Neuronal stem cell (in vitro differentiated cells): Measurements from ENCODE around the gene DOCK9.

ENCODE experiments used
- DNase-seq: peaks from one replicate; pipeline ENCODE4 v3.0.0-alpha.2; 2013; ENCODE audit warnings: low spot score
- H2AFZ ChIP-seq: one replicate; pipeline ENCODE4 v1.6.1; 2013; ENCODE audit warnings: mild to moderate bottlenecking, low read length, inconsistent platforms
- H2AK5ac ChIP-seq: 2 replicates; pipeline ENCODE4 v1.6.1; 2013; ENCODE audit warnings: low read depth, mild to moderate bottlenecking, inconsistent platforms, low read length, moderate library complexity, mixed read lengths
- H2BK120ac ChIP-seq: 2 replicates; pipeline ENCODE4 v1.6.1; 2013; ENCODE audit warnings: low read depth, mild to moderate bottlenecking, inconsistent platforms, low read length, moderate library complexity, mixed read lengths
- H2BK12ac ChIP-seq: one replicate; pipeline ENCODE4 v1.6.1; 2013; ENCODE audit warnings: low read length, inconsistent platforms
- H2BK15ac ChIP-seq: 2 replicates; pipeline ENCODE4 v1.6.1; 2013; ENCODE audit warnings: mild to moderate bottlenecking, low read length, inconsistent platforms, mixed read lengths
- H2BK5ac ChIP-seq: one replicate; pipeline ENCODE4 v1.6.1; 2013; ENCODE audit warnings: inconsistent platforms, mild to moderate bottlenecking, low read length, moderate library complexity
- H3K14ac ChIP-seq: one replicate; pipeline ENCODE4 v1.6.1; 2013; ENCODE audit warnings: low read length, inconsistent platforms
- H3K18ac ChIP-seq: 2 replicates; pipeline ENCODE4 v1.6.1; 2013; ENCODE audit warnings: low read length, inconsistent platforms
- H3K23ac ChIP-seq: 2 replicates; pipeline ENCODE4 v1.6.1; 2013; ENCODE audit warnings: low read depth, mild to moderate bottlenecking, mixed read lengths, low read length, inconsistent platforms; ENCODE audit not compliant: poor library complexity
- H3K27ac ChIP-seq: replicated peaks from 3 replicates; pipeline ENCODE4 v1.5.1; 2013; ENCODE audit warnings: low read length, inconsistent platforms
- H3K27me3 ChIP-seq, 3 experiments: 2 replicates each; pipeline ENCODE4 v1.6.1; 2013; ENCODE audit warnings: low read length in 3 of 3, mild to moderate bottlenecking in 2 of 3, inconsistent platforms in 1 of 3, low read depth in 1 of 3, mixed read lengths in 1 of 3, moderate library complexity in 1 of 3; ENCODE audit not compliant: control insufficient read depth in 3 of 3, insufficient read depth in 3 of 3
- H3K36me3 ChIP-seq, 2 donors: replicated peaks in 1 of 2; 2 replicates each; pipeline ENCODE4 v1.6.1; 2013; ENCODE audit warnings: low read length in 2 of 2; ENCODE audit not compliant: control insufficient read depth in 2 of 2, insufficient read depth in 2 of 2
- H3K4ac ChIP-seq: 2 replicates; pipeline ENCODE4 v1.6.1; 2013; ENCODE audit warnings: inconsistent platforms, mild to moderate bottlenecking, low read length, moderate library complexity
- H3K4me1 ChIP-seq, 2 donors: 1 replicate in 1 of 2; 2 replicates in 1 of 2; pipeline ENCODE4 v1.6.1; 2013; ENCODE audit warnings: low read length in 2 of 2, low read depth in 1 of 2; ENCODE audit not compliant: control insufficient read depth in 2 of 2, insufficient read depth in 1 of 2
- H3K4me2 ChIP-seq: one replicate; pipeline ENCODE4 v1.6.1; 2013; ENCODE audit warnings: mild to moderate bottlenecking, low read length, inconsistent platforms; ENCODE audit not compliant: insufficient read depth, poor library complexity, severe bottlenecking
- H3K4me3 ChIP-seq, 2 donors: 2 replicates each; pipeline ENCODE4 v1.5.1; 2013; ENCODE audit warnings: low read length in 2 of 2, mild to moderate bottlenecking in 2 of 2, inconsistent platforms in 1 of 2, moderate library complexity in 1 of 2
- H3K79me1 ChIP-seq: one replicate; pipeline ENCODE4 v1.6.1; 2013; ENCODE audit warnings: low read depth, mild to moderate bottlenecking, inconsistent platforms, low read length, moderate library complexity
- H3K9ac ChIP-seq: one replicate; pipeline ENCODE4 v1.6.1; 2013; ENCODE audit warnings: mild to moderate bottlenecking, low read depth, low read length, inconsistent platforms; ENCODE audit not compliant: poor library complexity
- H3K9me3 ChIP-seq, 2 donors: replicated peaks in 1 of 2; 2 replicates each; pipeline versions ENCODE3 to v1.6.1; 2013; ENCODE audit warnings: low read length in 2 of 2, mild to moderate bottlenecking in 2 of 2, inconsistent platforms in 1 of 2, low read depth in 1 of 2, mixed read lengths in 1 of 2, moderate library complexity in 1 of 2; ENCODE audit not compliant: control insufficient read depth in 2 of 2, insufficient read depth in 1 of 2
- H4K8ac ChIP-seq: one replicate; pipeline ENCODE4 v1.6.1; 2013; ENCODE audit warnings: low read depth, mild to moderate bottlenecking, inconsistent platforms, low read length, moderate library complexity
- H4K91ac ChIP-seq: one replicate; pipeline ENCODE4 v1.6.1; 2013; ENCODE audit warnings: low read length, low read depth, mild to moderate bottlenecking, inconsistent platforms; ENCODE audit not compliant: poor library complexity
- WGBS, 2 donors: extraction: QIAGEN DNeasy Blood & Tissue Kit; methylation state at CpG; one replicate each; pipeline ENCODE4 v1.1.7; 2013; ENCODE audit warnings: missing lambda C conversion rate in 2 of 2, mixed read lengths in 1 of 2; ENCODE audit not compliant: insufficient read length in 2 of 2, insufficient replicate concordance in 1 of 2; ENCODE audit errors: extremely low coverage in 2 of 2; 5-methylcytosine and 5-hydroxymethylcytosine counted together

The DOCK9 gene

GRCh38 chr13:98807774-98808173 is 170.1 kb downstream of the DOCK9 start:
- Histone ChIP-seq H3K23ac (no peak overlapping the region), H3K4me2 (no peak overlapping the region), H3K18ac (no peak overlapping the region), H3K4me1 (no peaks in the 10 kb centered on the region), H3K27me3 (no peaks in the 10 kb centered on the region), H2AK5ac (no peak overlapping the region), H3K9ac (no peak overlapping the region), H3K4ac (no peak overlapping the region), H3K36me3 (no peaks in the 10 kb centered on the region), H2BK15ac (no peak overlapping the region), H3K4me3 (no peak overlapping the region), H4K91ac (no peak overlapping the region), H2AFZ (no peak overlapping the region), H4K8ac (no peak overlapping the region), H2BK12ac (no peak overlapping the region), H2BK5ac (no peak overlapping the region), H3K27ac (no peak overlapping the region), H2BK120ac (no peak overlapping the region), H3K14ac (no peak overlapping the region), H3K9me3 (peaks cover 0 to 3% of the 10 kb centered on the region in 2 donors), H3K79me1 (no peaks in the 10 kb centered on the region)
- DNase-seq = no peak
- no CpG with 5 or more reads among the region's 3 CpGs for WGBS, 2 donors

- no peak for DNase-seq
- Histone ChIP-seq H3K36me3 (no peaks in the 10 kb centered on the region), H4K91ac (no peak overlapping the region), H3K4me2 (no peak overlapping the region), H3K27ac (no peak overlapping the region), H3K9ac (no peak overlapping the region), H3K4me1 (peaks cover 0 to 2% of the 10 kb centered on the region in 2 donors), H2BK15ac (no peak overlapping the region), H4K8ac (no peak overlapping the region), H2BK120ac (no peak overlapping the region), H3K4me3 (no peak overlapping the region), H3K18ac (no peak overlapping the region), H3K23ac (no peak overlapping the region), H3K4ac (no peak overlapping the region), H3K79me1 (no peaks in the 10 kb centered on the region), H3K27me3 (no peaks in the 10 kb centered on the region), H3K9me3 (peaks cover 0 to 3% of the 10 kb centered on the region in 2 donors), H2AFZ (no peak overlapping the region), H3K14ac (no peak overlapping the region), H2BK5ac (no peak overlapping the region), H2AK5ac (no peak overlapping the region), H2BK12ac (no peak overlapping the region)
- WGBS, 2 donors = no CpG with 5 or more reads among the region's 9 CpGs
Measured at GRCh38 chr13:98804336-98804855, 173.5 kb downstream of the DOCK9 start.

GRCh38 chr13:98803921-98804320 is 173.9 kb downstream of the DOCK9 start:
- no peak overlapping the region for H2AK5ac ChIP-seq
- no peak overlapping the region for H3K27ac ChIP-seq
- H3K36me3 ChIP-seq = no peaks in the 10 kb centered on the region
- H2BK5ac ChIP-seq = no peak overlapping the region
- H2BK120ac ChIP-seq = no peak overlapping the region
- no peak overlapping the region for H3K23ac ChIP-seq
- no peak overlapping the region for H3K18ac ChIP-seq
- no peak for DNase-seq
- H3K27me3 ChIP-seq = no peaks in the 10 kb centered on the region
- WGBS, 2 donors = no CpG with 5 or more reads among the region's 10 CpGs
- no peak overlapping the region for H3K4ac ChIP-seq
- no peak overlapping the region for H2AFZ ChIP-seq
- no peak overlapping the region for H3K4me3 ChIP-seq
- no peak overlapping the region for H4K8ac ChIP-seq
- H2BK15ac ChIP-seq = no peak overlapping the region
- no peak overlapping the region for H4K91ac ChIP-seq
- H3K9me3 ChIP-seq = peaks cover 0 to 3% of the 10 kb centered on the region in 2 donors
- no peak overlapping the region for H2BK12ac ChIP-seq
- no peaks in the 10 kb centered on the region for H3K79me1 ChIP-seq
- no peak overlapping the region for H3K9ac ChIP-seq
- peaks cover 0 to 2% of the 10 kb centered on the region in 2 donors for H3K4me1 ChIP-seq
- H3K4me2 ChIP-seq = no peak overlapping the region
- no peak overlapping the region for H3K14ac ChIP-seq

GRCh38 chr13:98803111-98803561 is 174.7 kb downstream of the DOCK9 start:
- Histone ChIP-seq H4K91ac (no peak overlapping the region), H3K36me3 (no peaks in the 10 kb centered on the region)
- no CpG with 5 or more reads among the region's 7 CpGs for WGBS, 2 donors

More at GRCh38 chr13:98803111-98803561, 174.7 kb downstream of the DOCK9 start:
- H3K23ac ChIP-seq = no peak overlapping the region
- H3K79me1 ChIP-seq = no peaks in the 10 kb centered on the region
- peaks cover 0 to 2% of the 10 kb centered on the region in 2 donors for H3K4me1 ChIP-seq
- peaks cover 0 to 3% of the 10 kb centered on the region in 2 donors for H3K9me3 ChIP-seq
- H4K8ac ChIP-seq = no peak overlapping the region
- H3K9ac ChIP-seq = no peak overlapping the region
- no peak overlapping the region for H3K4ac ChIP-seq
- no peak overlapping the region for H3K4me3 ChIP-seq
- no peak overlapping the region for H3K27ac ChIP-seq
- no peak overlapping the region for H2AFZ ChIP-seq
- DNase-seq = no peak
- H2BK12ac ChIP-seq = no peak overlapping the region
- no peak overlapping the region for H2BK5ac ChIP-seq
- no peaks in the 10 kb centered on the region for H3K27me3 ChIP-seq
- no peak overlapping the region for H3K18ac ChIP-seq
- no peak overlapping the region for H2AK5ac ChIP-seq
- no peak overlapping the region for H2BK120ac ChIP-seq
- no peak overlapping the region for H3K4me2 ChIP-seq
- H2BK15ac ChIP-seq = no peak overlapping the region
- H3K14ac ChIP-seq = no peak overlapping the region
